Fibroblast of skin of right quadriceps (primary cell): ENCODE measurements around the gene UXS1.
"Not testable (repeated sequence)": the region's sequence is repeated elsewhere in the genome, so short reads cannot be mapped to it uniquely, and the experiment has no call there.

Experiments
- DNase-seq: peaks from one replicate; pipeline ENCODE4 v3.0.0-alpha.2; 2013

Gene UXS1

GRCh38 chr2:106159866-106160785 is 34.0 kb downstream of the UXS1 start:
- DNase-seq = no peak

GRCh38 chr2:106158871-106159270 is 35.2 kb downstream of the UXS1 start:
- no peak for DNase-seq

- DNase-seq = no peak
Observed at GRCh38 chr2:106158131-106158530, 36.0 kb downstream of the UXS1 start.

- no peak for DNase-seq
Observed at GRCh38 chr2:106157416-106157815, 36.7 kb downstream of the UXS1 start.

- no peak for DNase-seq
Observed at GRCh38 chr2:106156305-106157296, 37.5 kb downstream of the UXS1 start.

- no peak for DNase-seq
Observed at GRCh38 chr2:106153781-106154180, 40.3 kb downstream of the UXS1 start.

- DNase-seq = no peak
Observed at GRCh38 chr2:106147665-106148064, 46.4 kb downstream of the UXS1 start.

GRCh38 chr2:106147159-106147558 is 46.9 kb downstream of the UXS1 start:
- DNase-seq = peak; percentile 66

- DNase-seq = no peak
Observed at GRCh38 chr2:106144621-106145331, 49.3 kb downstream of the UXS1 start.

- no peak for DNase-seq
Observed at GRCh38 chr2:106143495-106144215, 50.4 kb downstream of the UXS1 start.

- DNase-seq = no peak
Observed at GRCh38 chr2:106142683-106143082, 51.4 kb downstream of the UXS1 start.

GRCh38 chr2:106140913-106141312 is 53.2 kb downstream of the UXS1 start:
- no peak for DNase-seq

GRCh38 chr2:106140113-106140512 is 54.0 kb downstream of the UXS1 start:
- no peak for DNase-seq

- no peak for DNase-seq
Observed at GRCh38 chr2:106139238-106139935, 54.7 kb downstream of the UXS1 start.

GRCh38 chr2:106138543-106139237 is 55.4 kb downstream of the UXS1 start:
- DNase-seq = no peak

GRCh38 chr2:106137731-106138521 is 56.2 kb downstream of the UXS1 start:
- DNase-seq = no peak

- DNase-seq = not testable (repeated sequence)
Observed at GRCh38 chr2:106131192-106131591, 62.9 kb downstream of the UXS1 start.

GRCh38 chr2:106130251-106130998 is 63.7 kb downstream of the UXS1 start:
- no peak for DNase-seq

GRCh38 chr2:106129592-106129991 is 64.5 kb downstream of the UXS1 start:
- DNase-seq = no peak
